Adrenal gland (tissue), 5 donors: Measurements from ENCODE around the gene ADAM17.

Experiments
- POLR2A ChIP-seq, 2 donors: fragments of 450-650 bp; IDR thresholded peaks; one replicate each; pipeline ENCODE4 v1.6.1; 2017; ENCODE audit warnings: antibody characterized with exemption in 2 of 2, mild to moderate bottlenecking in 2 of 2, moderate library complexity in 1 of 2
- TF ChIP-seq, protein P1 (sequence below), 6 experiments: fragments of 450-650 bp in 4 of 6; fragments of 200-600 bp in 2 of 6; sonication (generic) in 1 of 6; IDR thresholded peaks; 1 replicate in 5 of 6; 2 replicates in 1 of 6; pipeline versions ENCODE4 v1.5.1 to v1.8.0; 2016 to 2021; ENCODE audit warnings: antibody characterized with exemption in 6 of 6, mild to moderate bottlenecking in 2 of 6, moderate library complexity in 1 of 6
- donor health status: DM: no; HTN: no; CAD: no.

DNA sequence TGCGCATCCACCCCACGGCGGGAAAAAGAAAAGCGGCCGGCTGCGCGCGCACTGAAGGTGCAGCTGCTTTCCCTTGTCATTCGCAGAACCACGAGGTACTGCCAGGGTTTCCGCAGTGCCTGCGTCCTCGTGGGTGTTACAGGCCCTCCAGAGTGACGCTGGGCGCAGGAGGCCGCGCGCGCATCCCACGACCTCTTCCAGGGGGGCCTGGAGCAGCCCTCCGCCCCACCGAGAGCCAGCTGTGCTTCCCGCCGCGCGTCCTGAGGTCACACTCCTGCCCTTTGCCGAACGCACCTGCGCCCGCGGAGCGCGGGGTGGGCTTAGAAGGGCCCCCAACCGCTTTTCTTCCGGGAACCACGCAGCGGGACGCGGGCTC, 81.7 kb downstream of the ADAM17 start:
- TF ChIP-seq POLR2A (IDR thresholded peaks at IDR 0.05) = no peak
- TF ChIP-seq, protein P1, sequence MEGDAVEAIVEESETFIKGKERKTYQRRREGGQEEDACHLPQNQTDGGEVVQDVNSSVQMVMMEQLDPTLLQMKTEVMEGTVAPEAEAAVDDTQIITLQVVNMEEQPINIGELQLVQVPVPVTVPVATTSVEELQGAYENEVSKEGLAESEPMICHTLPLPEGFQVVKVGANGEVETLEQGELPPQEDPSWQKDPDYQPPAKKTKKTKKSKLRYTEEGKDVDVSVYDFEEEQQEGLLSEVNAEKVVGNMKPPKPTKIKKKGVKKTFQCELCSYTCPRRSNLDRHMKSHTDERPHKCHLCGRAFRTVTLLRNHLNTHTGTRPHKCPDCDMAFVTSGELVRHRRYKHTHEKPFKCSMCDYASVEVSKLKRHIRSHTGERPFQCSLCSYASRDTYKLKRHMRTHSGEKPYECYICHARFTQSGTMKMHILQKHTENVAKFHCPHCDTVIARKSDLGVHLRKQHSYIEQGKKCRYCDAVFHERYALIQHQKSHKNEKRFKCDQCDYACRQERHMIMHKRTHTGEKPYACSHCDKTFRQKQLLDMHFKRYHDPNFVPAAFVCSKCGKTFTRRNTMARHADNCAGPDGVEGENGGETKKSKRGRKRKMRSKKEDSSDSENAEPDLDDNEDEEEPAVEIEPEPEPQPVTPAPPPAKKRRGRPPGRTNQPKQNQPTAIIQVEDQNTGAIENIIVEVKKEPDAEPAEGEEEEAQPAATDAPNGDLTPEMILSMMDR (IDR thresholded peaks at IDR 0.05) = no peak
